ENCODE data around the gene PPM1L.

The PPM1L gene

DNA sequence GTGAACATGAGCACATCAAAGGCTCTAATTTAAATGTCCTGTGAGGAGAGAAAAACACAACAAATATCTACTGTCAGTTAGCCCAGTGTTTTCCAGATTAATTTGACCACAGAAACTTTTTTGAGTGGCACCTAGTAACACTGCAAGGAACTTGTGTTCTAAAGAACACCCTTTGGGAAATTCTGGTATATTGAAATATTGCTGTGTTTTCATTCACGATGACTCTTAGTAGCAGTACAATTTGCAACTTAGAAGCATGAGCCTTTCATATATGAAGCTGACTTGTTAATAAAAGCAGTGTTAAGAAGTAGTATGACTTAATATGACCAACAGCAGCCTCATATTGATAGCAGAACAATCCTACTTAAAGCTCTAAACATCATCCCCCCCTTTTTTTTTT, 317.1 kb downstream of the PPM1L start:
- no peak for TF ChIP-seq EZH2phosphoT487 (IDR thresholded peaks at IDR 0.05; ENCODE audit: borderline replicate concordance, low read length)
- TF ChIP-seq, protein P1, sequence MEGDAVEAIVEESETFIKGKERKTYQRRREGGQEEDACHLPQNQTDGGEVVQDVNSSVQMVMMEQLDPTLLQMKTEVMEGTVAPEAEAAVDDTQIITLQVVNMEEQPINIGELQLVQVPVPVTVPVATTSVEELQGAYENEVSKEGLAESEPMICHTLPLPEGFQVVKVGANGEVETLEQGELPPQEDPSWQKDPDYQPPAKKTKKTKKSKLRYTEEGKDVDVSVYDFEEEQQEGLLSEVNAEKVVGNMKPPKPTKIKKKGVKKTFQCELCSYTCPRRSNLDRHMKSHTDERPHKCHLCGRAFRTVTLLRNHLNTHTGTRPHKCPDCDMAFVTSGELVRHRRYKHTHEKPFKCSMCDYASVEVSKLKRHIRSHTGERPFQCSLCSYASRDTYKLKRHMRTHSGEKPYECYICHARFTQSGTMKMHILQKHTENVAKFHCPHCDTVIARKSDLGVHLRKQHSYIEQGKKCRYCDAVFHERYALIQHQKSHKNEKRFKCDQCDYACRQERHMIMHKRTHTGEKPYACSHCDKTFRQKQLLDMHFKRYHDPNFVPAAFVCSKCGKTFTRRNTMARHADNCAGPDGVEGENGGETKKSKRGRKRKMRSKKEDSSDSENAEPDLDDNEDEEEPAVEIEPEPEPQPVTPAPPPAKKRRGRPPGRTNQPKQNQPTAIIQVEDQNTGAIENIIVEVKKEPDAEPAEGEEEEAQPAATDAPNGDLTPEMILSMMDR (IDR thresholded peaks at IDR 0.05; ENCODE audit: low read depth, low read length, poor library complexity, severe bottlenecking) = no peak
- no peaks in the 10 kb centered on the region for H3K9me3 ChIP-seq (ENCODE audit: control insufficient read depth, insufficient read depth, low read length)

DNA sequence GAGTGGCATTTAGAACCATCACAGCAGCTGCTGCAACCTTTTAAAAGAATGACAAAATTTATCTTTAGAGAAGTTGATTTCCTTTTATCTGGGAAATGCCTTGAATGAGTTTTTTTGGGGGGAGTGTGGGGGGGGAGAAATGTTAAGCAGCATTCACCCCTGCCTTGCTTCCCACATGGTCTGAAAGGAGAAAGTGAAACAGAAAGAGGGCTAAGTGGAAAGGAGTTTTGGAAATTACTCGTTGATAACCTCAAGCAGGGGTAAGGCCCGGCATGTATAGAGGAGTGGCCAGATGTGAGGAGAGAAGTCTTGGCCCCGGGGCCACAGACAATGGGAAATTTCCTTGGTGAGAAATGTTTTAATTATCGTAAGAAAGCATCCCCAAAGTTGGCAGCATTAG, 325.6 kb downstream of the PPM1L start:
- TF ChIP-seq, protein P1 (IDR thresholded peaks at IDR 0.05; ENCODE audit: low read depth, low read length, poor library complexity, severe bottlenecking) = no peak
- no peak for TF ChIP-seq EZH2phosphoT487 (IDR thresholded peaks at IDR 0.05; ENCODE audit: borderline replicate concordance, low read length)
- Histone ChIP-seq H3F3A (ENCODE audit: control insufficient read depth, insufficient read depth) (no peaks in the 10 kb centered on the region), H3K9me3 (ENCODE audit: control insufficient read depth, insufficient read depth, low read length) (no peaks in the 10 kb centered on the region), H3K27me3 (ENCODE audit: control insufficient read depth, low read length) (no peaks in the 10 kb centered on the region), H3K36me3 (ENCODE audit: control insufficient read depth, low read length) (no peaks in the 10 kb centered on the region), H3K4me2 (ENCODE audit: low read length) (no peak overlapping the region), H3K27ac (ENCODE audit: low read depth, low read length) (no peak overlapping the region), H4K20me1 (ENCODE audit: control insufficient read depth, insufficient read depth, low read depth, low read length) (no peaks in the 10 kb centered on the region), H3K79me2 (ENCODE audit: control insufficient read depth, low read length) (no peaks in the 10 kb centered on the region), H3K4me3 (ENCODE audit: low read length) (no peak overlapping the region), H3K4me1 (ENCODE audit: control insufficient read depth, low read length) (no peaks in the 10 kb centered on the region), H3K9me2 (replicated peaks; ENCODE audit: control insufficient read depth, low read length) (no peaks in the 10 kb centered on the region)

More for the DNA sequence above, 317.1 kb downstream of the PPM1L start:
- no peak overlapping the region for H3K4me2 ChIP-seq (ENCODE audit: low read length)
- no peak overlapping the region for H3K4me3 ChIP-seq (ENCODE audit: low read length)
- H3K4me1 ChIP-seq (ENCODE audit: control insufficient read depth, low read length) = peaks cover 5% of the 10 kb centered on the region
- H3K9me2 ChIP-seq (replicated peaks; ENCODE audit: control insufficient read depth, low read length) = no peaks in the 10 kb centered on the region
- no peaks in the 10 kb centered on the region for H3K79me2 ChIP-seq (ENCODE audit: control insufficient read depth, low read length)
- 0 out of 2 replicates have a peak, but pooled peaks cover 4% of the 10 kb centered on the region for H3K36me3 ChIP-seq (ENCODE audit: control insufficient read depth, low read length)
- H4K20me1 ChIP-seq (ENCODE audit: control insufficient read depth, insufficient read depth, low read depth, low read length) = no peaks in the 10 kb centered on the region
- no peak overlapping the region for H3K27ac ChIP-seq (ENCODE audit: low read depth, low read length)
- no peaks in the 10 kb centered on the region for H3F3A ChIP-seq (ENCODE audit: control insufficient read depth, insufficient read depth)
- H3K27me3 ChIP-seq (ENCODE audit: control insufficient read depth, low read length) = no peaks in the 10 kb centered on the region

GRCh38 chr3:161082063-161082462, 326.0 kb downstream of the PPM1L start:
- H3K79me2 ChIP-seq (ENCODE audit: control insufficient read depth, low read length) = no peaks in the 10 kb centered on the region
- no peaks in the 10 kb centered on the region for H3K9me2 ChIP-seq (replicated peaks; ENCODE audit: control insufficient read depth, low read length)
- H3K4me3 ChIP-seq (ENCODE audit: low read length) = no peak overlapping the region
- TF ChIP-seq, protein P1 (IDR thresholded peaks at IDR 0.05; ENCODE audit: low read depth, low read length, poor library complexity, severe bottlenecking) = no peak
- no peak for TF ChIP-seq EZH2phosphoT487 (IDR thresholded peaks at IDR 0.05; ENCODE audit: borderline replicate concordance, low read length)
- H3K36me3 ChIP-seq (ENCODE audit: control insufficient read depth, low read length) = no peaks in the 10 kb centered on the region
- H3K27me3 ChIP-seq (ENCODE audit: control insufficient read depth, low read length) = no peaks in the 10 kb centered on the region
- H3F3A ChIP-seq (ENCODE audit: control insufficient read depth, insufficient read depth) = no peaks in the 10 kb centered on the region
- no peak overlapping the region for H3K4me2 ChIP-seq (ENCODE audit: low read length)
- no peaks in the 10 kb centered on the region for H4K20me1 ChIP-seq (ENCODE audit: control insufficient read depth, insufficient read depth, low read depth, low read length)
- H3K9me3 ChIP-seq (ENCODE audit: control insufficient read depth, insufficient read depth, low read length) = no peaks in the 10 kb centered on the region
- no peaks in the 10 kb centered on the region for H3K4me1 ChIP-seq (ENCODE audit: control insufficient read depth, low read length)
- no peak overlapping the region for H3K27ac ChIP-seq (ENCODE audit: low read depth, low read length)
